NT2/D1 (cell line): ENCODE measurements around the gene XPC.
"Not testable (repeated sequence)": the region's sequence is repeated elsewhere in the genome, so short reads cannot be mapped to it uniquely, and the experiment has no call there.

ENCODE experiments used
- DNase-seq: peaks from one replicate; pipeline ENCODE4 v3.0.0-alpha.2; 2011; ENCODE audit warnings: low read depth, low spot score
- H3K27me3 ChIP-seq: 2 replicates; pipeline ENCODE4 v1.6.0; 2011; ENCODE audit warnings: mild to moderate bottlenecking; ENCODE audit not compliant: insufficient read length, insufficient read depth
- H3K36me3 ChIP-seq: 2 replicates; pipeline ENCODE4 v1.6.1; 2011; ENCODE audit warnings: mild to moderate bottlenecking, low read length, mixed read lengths; ENCODE audit not compliant: insufficient read depth, insufficient read length
- H3K4me1 ChIP-seq: 2 replicates; pipeline ENCODE4 v1.5.1; 2011; ENCODE audit not compliant: insufficient read depth, insufficient read length
- H3K4me3 ChIP-seq: 2 replicates; pipeline ENCODE4 v1.5.1; 2011; ENCODE audit warnings: low read depth; ENCODE audit not compliant: insufficient read length
- H3K9ac ChIP-seq: 2 replicates; pipeline ENCODE4 v1.6.0; 2011; ENCODE audit warnings: low read depth; ENCODE audit not compliant: insufficient read length
- H3K9me3 ChIP-seq: 2 replicates; pipeline ENCODE4 v1.5.1; 2011; ENCODE audit warnings: mild to moderate bottlenecking, low read length; ENCODE audit not compliant: insufficient read depth
- SUZ12 ChIP-seq: IDR thresholded peaks from 2 replicates; pipeline ENCODE4 v1.6.1; 2011; ENCODE audit not compliant: insufficient read length, insufficient read depth; ENCODE audit errors: extremely low read depth
- YY1 ChIP-seq: IDR thresholded peaks from 2 replicates; pipeline ENCODE4 v1.6.1; 2011; ENCODE audit not compliant: insufficient read length, insufficient read depth
- ZNF274 ChIP-seq: IDR thresholded peaks from 2 replicates; pipeline ENCODE4 v1.6.1; 2011; ENCODE audit warnings: mild to moderate bottlenecking, low read depth, low read length

XPC gene

DNA sequence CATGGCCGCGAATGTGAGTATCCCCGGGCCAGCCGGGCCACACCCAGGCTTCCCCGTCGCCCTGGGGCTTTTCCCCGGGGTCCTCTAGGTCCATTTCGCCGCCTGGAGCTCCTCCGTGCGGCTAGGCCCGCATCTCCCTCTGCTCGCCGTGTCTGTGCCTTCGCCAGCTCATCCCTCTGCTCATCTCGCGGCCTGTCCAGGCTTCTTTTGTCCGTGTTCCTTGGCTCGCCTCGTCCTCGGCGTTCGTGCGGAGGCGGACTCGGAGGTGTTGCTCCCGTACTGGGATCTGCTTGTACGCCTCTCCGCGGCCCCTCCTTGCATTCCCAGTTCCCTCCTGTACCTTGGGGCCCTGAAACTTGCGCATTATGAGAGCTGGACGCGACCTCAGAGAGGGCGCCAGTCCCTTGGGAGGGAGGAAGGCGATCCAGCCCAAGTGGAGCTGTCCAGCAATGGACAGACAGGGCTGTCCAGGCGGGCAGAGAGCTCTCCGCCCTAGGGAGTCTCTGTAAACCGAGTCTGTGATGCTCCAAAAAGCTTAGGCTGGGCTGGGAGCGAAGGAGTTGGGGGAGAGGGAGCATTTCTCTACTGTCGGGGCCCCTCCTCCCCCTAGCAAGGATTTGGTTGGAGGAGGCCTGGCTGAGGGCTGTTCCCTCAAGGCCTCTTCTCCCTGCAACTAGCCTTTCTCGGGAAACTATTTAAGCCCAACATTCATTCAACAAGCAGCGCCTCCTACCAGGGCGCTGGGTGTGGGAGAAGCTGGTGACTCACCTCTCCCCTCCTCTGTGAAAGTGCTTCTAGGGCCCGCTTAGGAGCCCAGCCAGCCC, 53.0 kb downstream of the XPC start:
- H3K9ac ChIP-seq, result peak overlapping the region; percentile 97
- H3K9me3 ChIP-seq, result peaks cover 30% of the 10 kb centered on the region
- H3K27me3 ChIP-seq, result no peaks in the 10 kb centered on the region
- peak; percentile 71 for DNase-seq
- peaks cover 67% of the 10 kb centered on the region for H3K36me3 ChIP-seq
- TF ChIP-seq ZNF274 (no peak), SUZ12 (no peak), YY1 (no peak)
- peaks cover 5% of the 10 kb centered on the region for H3K4me1 ChIP-seq
- peak overlapping the region; percentile 97 for H3K4me3 ChIP-seq

DNA sequence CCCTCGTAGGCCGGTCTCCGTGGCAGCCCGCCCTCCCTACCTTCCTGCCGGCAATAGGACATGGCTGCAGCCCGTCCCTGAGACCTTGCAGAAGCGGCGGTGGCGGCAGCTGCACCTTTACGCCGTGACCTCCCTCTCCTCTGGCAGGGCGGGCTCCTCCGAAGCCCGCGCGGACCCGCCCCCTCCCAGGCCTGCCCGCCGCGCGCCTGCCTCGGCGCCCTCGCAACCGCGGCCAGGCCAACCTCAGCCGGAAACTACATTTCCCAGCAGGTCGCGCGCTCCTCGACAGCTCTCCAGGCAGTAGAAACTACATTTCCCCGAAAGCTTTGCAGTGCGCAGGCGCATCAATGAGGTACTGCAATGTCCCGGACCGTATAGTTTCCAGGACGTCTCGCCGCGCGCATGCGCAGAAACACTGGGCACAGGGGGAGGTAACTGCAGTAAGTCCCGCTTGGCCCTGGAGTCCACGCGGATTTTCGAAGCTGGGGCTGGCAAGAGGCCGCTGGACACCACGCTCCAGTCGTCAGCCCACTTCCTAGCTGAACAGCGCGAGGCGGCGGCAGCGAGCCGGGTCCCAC, 53.7 kb downstream of the XPC start, which contains the start of the genes CHCHD4 and TMEM43:
CHCHD4 (minus strand) TSS at position 256 of the 578 bp plus-strand sequence; CDS start at position 62, 194 bp downstream.
TMEM43 (plus strand) TSS at position 438 of the 578 bp plus-strand sequence. CDS start 142 bp downstream, outside the sequence.
- Histone ChIP-seq H3K36me3 (peaks cover 67% of the 10 kb centered on the region), H3K9ac (peak within 1 kb of the TSS; percentile 97), H3K4me3 (peak within 1 kb of the TSS; percentile 97), H3K9me3 (peaks cover 37% of the 10 kb centered on the region), H3K4me1 (peaks cover 5% of the 10 kb centered on the region), H3K27me3 (no peaks in the 10 kb centered on the region)
- no peak for TF ChIP-seq YY1
- no peak for TF ChIP-seq ZNF274
- no peak for TF ChIP-seq SUZ12
- DNase-seq, result peak; percentile 98

DNA sequence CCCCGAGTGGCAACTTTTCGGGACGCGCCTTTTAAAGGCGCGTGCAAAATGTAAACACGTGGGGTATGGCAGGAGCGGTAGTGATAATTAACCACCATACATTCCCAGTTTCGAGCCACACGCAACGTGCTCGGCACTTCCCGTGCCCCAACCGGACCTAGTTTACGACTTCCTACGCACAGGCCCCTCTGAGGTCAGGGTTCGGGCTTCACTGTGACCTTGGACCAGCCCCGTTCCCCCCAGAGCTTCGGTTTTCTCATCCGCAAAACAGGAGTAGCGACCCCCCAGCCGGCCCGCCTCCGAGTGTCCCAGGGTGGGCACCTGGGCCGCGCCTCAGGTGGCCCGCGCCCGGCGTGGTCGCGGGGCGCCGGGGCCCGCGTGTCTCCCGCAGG, 54.2 kb downstream of the XPC start:
- no peaks in the 10 kb centered on the region for H3K27me3 ChIP-seq
- H3K36me3 ChIP-seq, result peaks cover 65% of the 10 kb centered on the region
- H3K4me1 ChIP-seq, result peaks cover 5% of the 10 kb centered on the region
- peak overlapping the region; percentile 97 for H3K4me3 ChIP-seq
- TF ChIP-seq SUZ12 (no peak), ZNF274 (no peak), YY1 (no peak)
- DNase-seq, result no peak
- peaks cover 42% of the 10 kb centered on the region for H3K9me3 ChIP-seq
- H3K9ac ChIP-seq, result peak overlapping the region; percentile 70

DNA sequence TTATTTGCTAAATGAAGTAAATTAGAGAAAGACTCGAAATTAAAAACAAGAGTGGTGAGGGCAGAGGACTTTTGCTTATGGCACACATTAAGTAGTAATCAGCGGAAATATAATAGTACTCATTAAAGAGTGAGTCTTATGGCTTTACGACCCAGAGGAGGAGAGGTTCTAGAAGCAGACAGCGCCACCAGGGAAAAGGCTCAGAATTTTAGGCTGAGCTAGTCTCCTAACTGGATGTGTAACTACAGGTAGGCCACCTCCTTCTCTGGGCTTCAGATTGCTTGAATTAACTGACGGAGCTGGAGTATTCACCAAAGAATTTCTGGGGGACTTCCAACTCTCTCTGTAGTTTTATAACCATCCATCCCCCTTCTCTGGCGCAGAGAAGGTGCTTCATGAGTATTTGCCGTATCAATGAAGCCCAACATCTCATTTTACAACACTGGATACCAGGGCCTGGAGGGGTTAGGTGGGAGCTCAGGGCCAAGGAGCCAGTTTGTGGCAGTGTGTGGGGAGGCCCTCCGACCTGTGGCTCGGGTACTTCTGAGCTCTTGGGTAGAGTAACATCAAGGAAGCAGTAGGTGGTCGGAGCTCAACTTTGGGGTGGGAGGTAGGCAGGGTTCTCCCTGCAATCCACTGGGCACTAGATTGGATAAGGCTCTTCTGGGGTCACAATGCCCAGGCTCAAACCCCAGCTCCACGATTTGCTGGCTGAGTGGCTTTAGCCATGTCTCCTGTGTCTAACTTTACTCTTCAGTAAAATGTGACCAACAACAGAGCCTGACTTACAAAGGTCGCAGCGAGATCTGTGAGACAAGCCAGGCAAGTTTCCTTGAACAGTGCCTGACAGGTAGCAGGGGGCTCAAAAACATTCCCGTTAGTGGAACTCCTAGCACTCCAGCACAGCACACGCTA, 54.8 kb downstream of the XPC start:
- no peaks in the 10 kb centered on the region for H3K27me3 ChIP-seq
- H3K4me1 ChIP-seq, result peaks cover 5% of the 10 kb centered on the region
- no peak for TF ChIP-seq SUZ12
- no peak for TF ChIP-seq ZNF274
- no peak for TF ChIP-seq YY1
- H3K4me3 ChIP-seq, result peak overlapping the region; percentile 97
- H3K9ac ChIP-seq, result peak overlapping the region; percentile 70
- H3K36me3 ChIP-seq, result peaks cover 63% of the 10 kb centered on the region
- H3K9me3 ChIP-seq, result peaks cover 43% of the 10 kb centered on the region
- no peak for DNase-seq

DNA sequence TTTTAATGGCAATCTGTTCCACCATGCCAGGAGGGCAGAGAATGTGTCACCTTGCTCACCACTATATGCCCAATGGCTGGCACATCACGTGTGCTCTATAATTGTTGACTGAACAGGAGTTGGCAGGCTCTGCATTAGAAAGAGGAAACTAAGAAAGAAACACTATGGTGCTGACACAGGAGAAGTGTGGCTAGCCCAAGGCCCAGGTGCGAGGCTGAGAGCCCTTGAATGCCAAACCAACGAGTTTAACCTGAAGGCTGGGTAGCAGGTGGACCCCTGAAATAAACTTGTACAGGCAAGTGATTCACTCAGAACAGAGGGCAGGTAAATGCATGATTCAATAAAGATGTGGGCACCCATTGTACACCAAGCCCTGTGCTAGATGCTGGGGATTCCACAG, 56.1 kb downstream of the XPC start:
- H3K4me3 ChIP-seq, result no peak overlapping the region
- peaks cover 55% of the 10 kb centered on the region for H3K36me3 ChIP-seq
- H3K9me3 ChIP-seq, result peaks cover 43% of the 10 kb centered on the region
- no peak overlapping the region for H3K9ac ChIP-seq
- TF ChIP-seq ZNF274 (no peak), SUZ12 (no peak), YY1 (no peak)
- no peaks in the 10 kb centered on the region for H3K27me3 ChIP-seq
- DNase-seq, result no peak
- peaks cover 8% of the 10 kb centered on the region for H3K4me1 ChIP-seq

DNA sequence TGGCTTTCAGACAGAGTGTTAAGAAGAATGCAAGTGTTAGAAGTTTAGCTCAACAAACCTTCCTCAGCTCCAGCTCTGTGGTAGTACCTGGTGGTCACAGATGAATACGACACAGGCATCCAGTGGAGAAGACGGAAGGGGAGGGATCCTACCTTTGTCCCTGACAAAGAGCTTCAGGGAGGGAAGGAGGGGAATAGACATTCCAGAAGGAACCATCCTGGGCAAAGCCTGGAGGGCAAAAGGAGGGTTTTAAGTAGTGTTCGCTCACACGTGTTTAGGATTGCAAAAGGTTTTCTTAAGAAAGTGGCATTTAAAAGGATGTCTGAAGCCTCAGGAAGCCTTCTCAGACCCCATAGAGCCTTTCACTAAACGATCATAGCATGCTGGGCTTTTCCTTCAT, 56.5 kb downstream of the XPC start:
- Histone ChIP-seq H3K4me3 (no peak overlapping the region), H3K9me3 (peaks cover 43% of the 10 kb centered on the region), H3K36me3 (peaks cover 52% of the 10 kb centered on the region), H3K4me1 (peaks cover 8% of the 10 kb centered on the region), H3K9ac (no peak overlapping the region), H3K27me3 (no peaks in the 10 kb centered on the region)
- peak; percentile 28 for DNase-seq
- TF ChIP-seq YY1, result no peak
- TF ChIP-seq SUZ12, result no peak
- no peak for TF ChIP-seq ZNF274

DNA sequence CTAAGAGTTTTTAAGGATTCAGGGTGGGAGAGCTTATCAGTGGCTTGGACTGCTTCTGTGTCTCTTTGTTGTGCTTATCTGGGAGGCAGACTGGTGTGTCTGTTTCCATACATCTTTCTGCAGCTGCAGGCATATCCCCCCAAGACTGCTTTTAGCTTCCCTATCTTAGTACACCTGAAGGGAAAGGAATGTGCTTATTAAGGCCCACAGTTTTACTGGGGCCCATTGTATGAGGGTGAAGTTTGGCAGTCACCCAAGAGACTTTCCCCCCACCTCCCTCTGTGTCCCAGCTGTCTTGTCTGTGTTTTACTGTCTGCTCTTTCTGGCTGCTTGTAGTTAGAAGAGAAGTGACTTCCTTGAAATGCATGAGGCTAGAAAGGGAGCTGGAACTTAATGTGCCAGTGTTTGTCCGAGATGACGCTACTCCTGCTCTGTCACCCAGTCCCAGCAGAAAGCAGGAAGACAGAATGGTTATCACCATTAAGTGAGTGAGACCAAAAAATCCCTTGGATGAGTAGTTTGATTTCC, 57.4 kb downstream of the XPC start:
- H3K27me3 ChIP-seq, H3K4me1 ChIP-seq, H3K4me3 ChIP-seq, H3K9ac ChIP-seq, DNase-seq: not testable (repeated sequence)
- peaks cover 51% of the 10 kb centered on the region for H3K36me3 ChIP-seq
- peaks cover 43% of the 10 kb centered on the region for H3K9me3 ChIP-seq
